GM12875 (cell line): Measurements from ENCODE around the gene FUZ.
A peak's percentile ranks its signal among the peaks of the same experiment; 100 is the strongest.

Experiments
- H3K4me3 ChIP-seq: one replicate; pipeline ENCODE4 v1.5.1; 2011; ENCODE audit warnings: low read depth, low read length, control low read depth
- TF ChIP-seq, protein P1 (sequence below): IDR thresholded peaks from 2 replicates; pipeline ENCODE4 v1.5.1; 2011; ENCODE audit warnings: low read depth, mild to moderate bottlenecking, control low read depth, inconsistent platforms, low read length, moderate library complexity, borderline replicate concordance; ENCODE audit not compliant: insufficient read depth

Gene FUZ

DNA sequence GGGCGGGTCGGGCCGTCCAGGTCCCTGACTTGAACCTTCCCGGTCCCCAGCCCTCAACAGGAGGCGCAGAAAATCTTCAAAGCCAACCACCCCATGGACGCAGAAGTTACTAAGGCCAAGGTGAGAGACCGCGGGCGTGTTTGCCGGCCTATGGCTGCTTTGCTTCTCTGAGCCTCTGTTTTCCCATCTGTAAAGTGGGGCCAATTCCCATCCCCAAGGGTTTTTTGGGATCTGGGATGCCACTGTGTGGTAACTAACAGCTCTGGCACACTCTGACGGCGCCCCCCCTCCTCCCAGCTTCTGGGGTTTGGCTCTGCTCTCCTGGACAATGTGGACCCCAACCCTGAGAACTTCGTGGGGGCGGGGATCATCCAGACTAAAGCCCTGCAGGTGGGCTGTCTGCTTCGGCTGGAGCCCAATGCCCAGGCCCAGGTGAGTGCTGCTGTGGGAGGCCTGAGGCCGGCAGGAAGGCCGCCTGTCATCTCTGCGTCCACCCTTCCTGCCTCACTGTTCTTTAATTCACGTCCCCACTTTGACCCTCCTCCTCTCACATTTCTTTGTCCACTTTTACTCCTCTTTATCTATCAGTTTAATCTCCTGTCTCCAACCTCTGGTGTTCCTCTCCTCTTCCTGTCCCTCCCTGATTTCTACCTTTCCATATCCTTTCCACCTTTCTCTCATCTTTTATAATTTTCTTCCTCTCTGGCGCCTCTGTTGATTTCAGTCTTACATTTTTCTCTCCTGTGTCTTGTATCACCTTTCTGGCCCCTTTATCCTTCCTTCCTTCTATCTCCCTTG lies 7.1 kb downstream of the FUZ start:
- H3K4me3 ChIP-seq, result no peak overlapping the region
- TF ChIP-seq, protein P1, sequence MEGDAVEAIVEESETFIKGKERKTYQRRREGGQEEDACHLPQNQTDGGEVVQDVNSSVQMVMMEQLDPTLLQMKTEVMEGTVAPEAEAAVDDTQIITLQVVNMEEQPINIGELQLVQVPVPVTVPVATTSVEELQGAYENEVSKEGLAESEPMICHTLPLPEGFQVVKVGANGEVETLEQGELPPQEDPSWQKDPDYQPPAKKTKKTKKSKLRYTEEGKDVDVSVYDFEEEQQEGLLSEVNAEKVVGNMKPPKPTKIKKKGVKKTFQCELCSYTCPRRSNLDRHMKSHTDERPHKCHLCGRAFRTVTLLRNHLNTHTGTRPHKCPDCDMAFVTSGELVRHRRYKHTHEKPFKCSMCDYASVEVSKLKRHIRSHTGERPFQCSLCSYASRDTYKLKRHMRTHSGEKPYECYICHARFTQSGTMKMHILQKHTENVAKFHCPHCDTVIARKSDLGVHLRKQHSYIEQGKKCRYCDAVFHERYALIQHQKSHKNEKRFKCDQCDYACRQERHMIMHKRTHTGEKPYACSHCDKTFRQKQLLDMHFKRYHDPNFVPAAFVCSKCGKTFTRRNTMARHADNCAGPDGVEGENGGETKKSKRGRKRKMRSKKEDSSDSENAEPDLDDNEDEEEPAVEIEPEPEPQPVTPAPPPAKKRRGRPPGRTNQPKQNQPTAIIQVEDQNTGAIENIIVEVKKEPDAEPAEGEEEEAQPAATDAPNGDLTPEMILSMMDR, result no peak

DNA sequence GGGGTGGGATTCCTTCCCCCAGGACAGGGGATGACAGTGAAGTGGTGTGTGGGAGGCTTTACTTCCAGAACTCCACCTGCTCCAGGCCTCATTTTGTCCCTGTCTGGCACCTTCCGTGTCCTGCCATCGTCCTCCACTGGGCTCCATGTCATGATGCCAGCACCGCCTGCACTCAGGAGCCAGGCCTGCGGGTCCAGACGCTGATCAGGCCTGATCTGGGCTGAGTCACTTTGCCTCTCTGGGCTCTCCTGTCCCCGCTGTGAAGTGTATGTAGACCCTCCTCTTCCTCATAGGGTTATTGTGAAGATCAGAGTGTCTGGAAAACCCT lies 9.6 kb downstream of the FUZ start:
- TF ChIP-seq, protein P1, result no peak
- H3K4me3 ChIP-seq, result no peak overlapping the region

DNA sequence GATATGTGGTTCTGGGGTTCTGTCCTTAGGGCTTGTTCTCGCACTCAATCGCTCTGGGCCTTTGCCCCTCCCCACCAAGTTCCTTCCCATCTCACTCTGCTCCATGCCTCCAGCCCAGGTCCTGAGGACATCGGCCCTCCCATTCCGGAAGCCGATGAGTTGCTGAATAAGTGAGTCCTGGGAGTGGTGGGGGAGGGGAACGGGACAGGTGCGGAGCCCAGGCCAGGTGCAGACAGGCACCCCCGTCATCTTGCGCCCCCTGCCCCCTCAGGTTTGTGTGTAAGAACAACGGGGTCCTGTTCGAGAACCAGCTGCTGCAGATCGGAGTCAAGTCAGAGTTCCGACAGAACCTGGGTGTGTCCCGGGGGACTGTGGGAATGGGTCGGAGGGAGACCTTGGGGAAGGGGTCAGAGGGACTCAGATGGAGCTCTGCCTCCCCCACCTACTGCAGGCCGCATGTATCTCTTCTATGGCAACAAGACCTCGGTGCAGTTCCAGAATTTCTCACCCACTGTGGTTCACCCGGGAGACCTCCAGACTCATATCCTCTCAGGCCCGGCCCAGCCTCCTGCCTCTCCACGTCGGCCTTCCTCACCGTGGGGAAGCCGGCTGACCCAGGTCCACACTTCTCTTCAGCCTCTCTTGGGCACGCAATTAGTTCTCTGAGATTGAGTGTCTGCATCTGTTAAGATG lies 10.1 kb downstream of the FUZ start:
- no peak overlapping the region for H3K4me3 ChIP-seq
- TF ChIP-seq, protein P1, result no peak

DNA sequence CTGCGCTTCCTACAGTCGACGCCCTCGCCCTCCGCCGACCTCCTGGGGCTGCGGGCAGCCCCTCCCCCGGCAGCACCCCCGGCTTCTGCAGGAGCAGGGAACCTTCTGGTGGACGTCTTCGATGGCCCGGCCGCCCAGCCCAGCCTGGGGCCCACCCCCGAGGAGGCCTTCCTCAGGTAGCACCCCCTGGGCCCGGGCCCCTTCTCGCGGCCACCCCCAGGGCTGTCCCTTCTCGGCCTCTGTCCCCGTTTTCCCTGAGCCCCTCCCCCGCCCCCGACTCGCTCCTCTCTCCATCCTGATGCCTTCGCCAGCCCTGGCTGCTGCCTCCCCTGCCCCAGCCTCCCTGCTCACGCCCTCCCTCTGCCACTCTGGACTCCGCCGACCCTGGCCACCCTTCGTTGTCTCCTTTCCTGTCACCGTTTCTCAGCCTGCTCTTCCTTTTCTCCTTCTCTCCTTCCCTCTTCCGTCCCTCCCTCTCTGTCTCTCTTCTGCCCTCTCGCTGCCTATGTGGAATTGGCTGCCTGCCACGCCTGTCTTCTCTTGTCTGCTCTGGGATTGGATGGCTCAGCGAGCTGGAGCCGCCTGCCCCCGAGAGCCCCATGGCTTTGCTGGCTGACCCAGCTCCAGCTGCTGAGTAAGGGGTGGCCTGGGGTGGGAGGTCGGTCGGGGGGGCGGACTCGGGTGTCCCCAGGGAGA lies 11.0 kb downstream of the FUZ start:
- no peak overlapping the region for H3K4me3 ChIP-seq
- TF ChIP-seq, protein P1, result no peak

DNA sequence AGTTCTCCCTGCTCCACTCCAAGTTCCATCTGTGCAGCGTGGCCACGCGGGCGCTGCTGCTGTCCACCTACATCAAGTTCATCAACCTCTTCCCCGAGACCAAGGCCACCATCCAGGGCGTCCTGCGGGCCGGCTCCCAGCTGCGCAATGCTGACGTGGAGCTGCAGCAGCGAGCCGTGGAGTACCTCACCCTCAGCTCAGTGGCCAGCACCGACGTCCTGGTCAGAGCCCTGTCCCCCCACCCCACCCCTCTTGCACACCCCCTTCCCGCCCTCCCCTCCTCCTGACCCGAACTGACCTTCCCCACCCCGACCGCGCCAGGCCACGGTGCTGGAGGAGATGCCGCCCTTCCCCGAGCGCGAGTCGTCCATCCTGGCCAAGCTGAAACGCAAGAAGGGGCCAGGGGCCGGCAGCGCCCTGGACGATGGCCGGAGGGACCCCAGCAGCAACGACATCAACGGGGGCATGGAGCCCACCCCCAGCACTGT lies 11.6 kb downstream of the FUZ start:
- TF ChIP-seq, protein P1, result no peak
- no peak overlapping the region for H3K4me3 ChIP-seq

DNA sequence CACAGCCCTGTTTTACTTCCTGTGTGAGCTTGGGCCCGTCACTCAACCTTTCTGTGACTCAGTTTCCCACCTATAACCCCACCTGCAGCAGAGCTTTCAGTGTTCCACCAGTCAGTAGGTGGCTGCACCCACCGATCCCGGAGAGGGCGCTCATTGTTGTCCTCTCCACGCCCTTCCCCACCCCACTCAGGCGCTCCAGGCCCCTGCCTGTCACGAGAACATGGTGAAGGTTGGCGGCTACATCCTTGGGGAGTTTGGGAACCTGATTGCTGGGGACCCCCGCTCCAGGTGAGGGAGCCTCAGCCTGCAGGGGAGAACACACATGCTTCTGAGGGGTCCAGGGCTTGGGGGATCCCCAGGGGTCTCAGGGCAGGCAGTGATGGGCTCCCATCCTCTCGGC lies 12.3 kb downstream of the FUZ start:
- TF ChIP-seq, protein P1, result no peak
- no peak overlapping the region for H3K4me3 ChIP-seq

DNA sequence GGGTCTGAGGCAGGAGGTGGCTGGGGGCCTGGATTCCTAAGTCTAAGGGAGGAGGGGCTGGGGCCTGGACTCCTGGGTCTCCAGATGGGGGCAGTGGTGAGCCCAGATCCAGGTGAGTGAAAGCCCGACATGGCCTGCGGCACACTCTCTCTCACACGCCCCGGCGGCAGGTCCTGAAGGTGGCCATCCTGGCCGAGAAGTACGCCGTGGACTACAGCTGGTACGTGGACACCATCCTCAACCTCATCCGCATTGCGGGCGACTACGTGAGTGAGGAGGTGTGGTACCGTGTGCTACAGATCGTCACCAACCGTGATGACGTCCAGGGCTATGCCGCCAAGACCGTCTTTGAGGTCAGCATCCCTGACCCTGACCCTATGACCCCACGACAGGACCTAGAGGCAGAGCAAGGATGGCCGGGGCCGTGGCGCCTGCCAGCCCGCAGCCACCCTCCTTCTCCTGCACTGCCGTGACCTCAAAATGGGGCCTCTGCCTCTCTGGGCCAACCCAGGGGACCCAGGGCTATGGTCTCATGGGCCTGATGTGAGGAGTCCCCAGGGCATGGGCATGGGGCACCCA lies 13.2 kb downstream of the FUZ start:
- TF ChIP-seq, protein P1, result peak; percentile 13; the same call in 1 of the 2 replicates
- H3K4me3 ChIP-seq, result no peak overlapping the region
